GM15510 (cell line): ENCODE results near the gene IPO4.
A peak's percentile ranks its signal among the peaks of the same experiment; 100 is the strongest.

Experiments
- POLR2A ChIP-seq: IDR thresholded peaks from 3 replicates; pipeline ENCODE4 v1.6.1; 2011; ENCODE audit warnings: borderline replicate concordance; ENCODE audit not compliant: insufficient read length; ENCODE audit errors: extremely low read depth

Gene IPO4

DNA sequence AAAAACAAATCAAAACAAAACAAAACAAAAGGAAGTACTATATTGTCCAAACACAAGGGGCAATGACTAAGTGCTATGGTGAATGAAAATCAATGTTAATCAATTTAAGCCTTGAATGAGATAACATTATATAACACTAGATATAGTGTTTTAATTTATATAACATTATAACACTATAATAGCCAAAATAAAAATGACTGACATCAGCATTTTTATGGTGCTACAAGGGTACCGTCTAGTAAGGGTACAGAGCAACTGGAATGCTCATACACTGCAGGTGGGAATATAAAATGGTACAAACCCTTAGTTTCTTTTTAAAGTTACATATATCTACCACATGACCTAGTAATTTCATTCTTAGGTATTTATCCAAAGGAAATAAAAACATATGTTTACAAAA is 37.9 kb upstream of the IPO4 start:
- no peak for TF ChIP-seq POLR2A

DNA sequence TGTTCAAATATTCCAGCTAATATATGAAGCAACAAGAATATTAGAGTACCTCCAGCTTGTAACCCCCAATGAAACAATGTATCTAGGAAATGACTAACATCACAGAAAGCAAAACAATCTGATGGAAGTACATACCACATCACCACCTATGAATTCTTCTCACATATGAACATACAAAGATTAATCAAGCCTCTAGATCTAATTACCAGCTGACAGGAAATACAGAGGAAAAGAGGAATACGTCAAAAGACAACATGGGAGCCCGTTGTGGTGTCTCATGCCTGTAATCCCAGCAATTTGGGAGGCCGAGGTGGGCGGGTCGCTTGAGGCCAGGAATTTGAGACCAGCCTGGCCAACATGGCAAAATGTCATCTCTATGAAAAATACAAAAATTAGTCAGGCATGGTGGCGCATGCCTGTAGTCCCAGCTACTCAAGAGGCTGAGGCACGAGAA is 36.0 kb upstream of the IPO4 start:
- no peak for TF ChIP-seq POLR2A

DNA sequence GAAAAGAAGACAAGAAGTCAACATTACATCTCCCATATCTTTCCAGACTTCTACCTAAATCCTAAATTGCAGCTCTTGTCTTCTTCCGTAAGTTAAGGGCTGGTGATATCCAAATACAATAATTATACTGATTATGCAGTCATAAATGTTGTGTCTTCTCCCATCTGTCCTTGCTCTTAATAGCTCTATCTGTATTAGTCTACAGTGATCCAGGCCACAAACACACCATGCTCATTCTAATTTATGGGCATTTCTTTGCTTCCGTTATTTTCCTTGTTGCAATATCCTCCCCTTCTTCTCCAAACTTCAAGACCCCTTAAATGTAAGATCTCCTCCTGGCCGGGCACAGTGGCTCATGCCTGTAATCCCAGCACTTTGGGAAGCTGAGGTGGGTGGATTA is 30.9 kb upstream of the IPO4 start:
- TF ChIP-seq POLR2A: no peak

DNA sequence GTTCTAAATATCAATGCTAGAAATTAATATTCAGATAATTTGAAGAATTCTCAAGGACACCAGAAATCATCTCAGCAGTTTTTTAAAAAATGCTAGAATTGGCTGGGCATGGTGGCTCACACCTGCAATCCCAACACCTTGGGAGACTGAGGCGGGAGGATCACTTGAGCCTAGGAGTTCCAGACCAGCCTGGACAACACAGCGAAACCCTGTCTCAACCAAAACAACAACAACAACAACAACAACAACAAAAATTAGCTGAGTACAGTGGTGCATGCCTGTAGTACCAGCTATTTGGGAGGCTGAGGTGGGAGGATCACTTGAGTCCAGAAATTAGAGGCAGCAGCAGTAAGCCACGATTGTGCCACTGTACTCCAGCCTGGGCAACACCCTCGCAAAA is 30.5 kb upstream of the IPO4 start:
- no peak for TF ChIP-seq POLR2A

DNA sequence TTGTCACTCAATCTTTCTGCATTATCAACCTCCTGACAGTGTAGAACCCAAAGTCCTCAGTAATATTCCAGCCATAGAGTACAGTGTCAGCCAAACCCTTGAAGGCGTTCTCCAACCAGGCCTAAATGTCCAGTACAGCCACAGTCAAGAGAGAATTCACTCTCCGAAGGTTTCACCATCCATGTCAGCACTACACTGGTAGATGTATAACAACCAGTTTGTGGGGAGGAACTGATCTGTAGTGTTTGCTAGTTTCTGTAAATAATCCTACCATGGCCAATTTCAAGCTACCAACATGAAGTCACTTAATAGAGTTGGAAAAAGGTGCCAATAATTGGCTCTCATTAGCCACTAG is 27.7 kb upstream of the IPO4 start:
- TF ChIP-seq POLR2A: no peak

DNA sequence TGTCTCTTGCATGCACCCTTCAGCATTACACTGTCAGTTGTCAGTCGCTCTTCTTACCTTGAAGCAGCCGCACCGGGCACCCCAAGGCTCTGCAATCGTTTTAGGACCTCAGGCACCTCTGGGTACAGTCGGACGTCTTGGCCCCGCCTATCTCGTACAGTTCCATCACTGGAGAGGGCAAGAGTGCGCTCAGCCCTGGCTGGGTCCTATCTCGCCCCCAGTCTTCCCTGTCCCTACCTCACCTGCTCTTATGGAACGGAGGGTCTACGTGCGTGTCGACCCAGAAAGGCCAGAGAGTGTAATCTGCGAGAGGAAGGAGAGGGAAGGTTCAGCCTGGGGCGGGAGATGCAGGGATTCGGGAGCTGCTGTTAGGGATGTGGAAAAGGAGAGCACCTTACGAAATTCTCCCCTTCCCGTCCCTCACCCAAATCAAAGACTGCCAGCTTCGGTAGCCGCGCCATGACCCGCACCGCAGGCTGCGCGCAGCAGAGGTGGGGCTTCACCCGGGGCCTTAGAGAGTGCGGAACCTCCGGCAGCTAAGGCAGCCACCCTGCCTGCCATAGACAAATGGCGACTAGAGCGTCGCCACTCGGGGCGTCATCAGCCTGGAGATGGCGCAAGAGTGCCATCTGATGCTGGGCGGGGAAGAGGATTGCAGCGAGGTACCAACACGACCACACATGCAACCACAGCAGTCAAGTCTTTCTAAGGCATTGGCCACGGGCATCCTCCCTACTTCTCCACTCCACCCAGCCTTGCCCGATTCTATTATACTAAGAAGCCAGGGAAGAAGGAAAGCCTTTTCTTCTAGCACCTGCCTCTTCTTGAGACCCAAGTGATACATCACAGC is 27.1 kb upstream of the IPO4 start, which contains the start of gene MDP1:
Gene MDP1 (minus strand): TSS at position 572 of the 850 bp plus-strand sequence. CDS start 111 bp downstream, at position 461.
- peak; percentile 78 for TF ChIP-seq POLR2A

DNA sequence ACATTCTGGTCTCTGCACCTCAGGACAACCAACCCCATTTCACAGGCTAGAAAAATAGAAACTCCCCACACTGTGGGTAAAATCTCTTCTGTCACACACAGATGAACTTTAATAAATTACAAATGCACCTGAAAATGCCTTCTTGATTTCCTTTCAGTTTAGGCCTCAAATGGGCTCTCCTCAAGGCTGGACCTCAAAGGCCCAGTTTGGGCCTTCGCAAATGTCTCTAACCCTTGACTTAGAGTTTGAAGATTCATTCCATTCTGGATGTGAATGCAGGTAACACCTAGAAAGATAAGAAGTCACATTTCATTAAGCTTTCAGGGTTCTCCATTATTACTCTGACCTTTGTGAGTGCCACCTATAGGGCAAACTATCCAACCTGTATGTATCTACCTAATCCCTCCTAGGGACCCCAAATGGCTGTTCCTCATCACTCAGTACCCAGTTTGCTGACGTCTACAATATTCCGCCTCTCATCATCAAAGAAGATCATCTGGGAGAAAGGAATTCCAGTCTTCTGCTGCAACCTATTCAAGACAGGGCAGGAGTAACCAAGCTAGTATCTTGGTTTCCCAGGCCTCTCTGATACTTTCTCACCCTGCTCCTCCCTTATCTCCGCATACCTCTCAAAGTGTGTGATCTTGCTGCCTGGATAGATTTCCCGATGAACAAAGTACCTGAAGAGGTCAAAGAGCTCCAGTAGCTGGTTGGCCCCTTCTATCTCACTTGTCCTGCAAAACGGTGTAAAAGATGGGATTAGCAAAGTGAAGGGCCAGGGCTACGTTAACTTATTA is 25.4 kb upstream of the IPO4 start:
- TF ChIP-seq POLR2A: no peak

DNA sequence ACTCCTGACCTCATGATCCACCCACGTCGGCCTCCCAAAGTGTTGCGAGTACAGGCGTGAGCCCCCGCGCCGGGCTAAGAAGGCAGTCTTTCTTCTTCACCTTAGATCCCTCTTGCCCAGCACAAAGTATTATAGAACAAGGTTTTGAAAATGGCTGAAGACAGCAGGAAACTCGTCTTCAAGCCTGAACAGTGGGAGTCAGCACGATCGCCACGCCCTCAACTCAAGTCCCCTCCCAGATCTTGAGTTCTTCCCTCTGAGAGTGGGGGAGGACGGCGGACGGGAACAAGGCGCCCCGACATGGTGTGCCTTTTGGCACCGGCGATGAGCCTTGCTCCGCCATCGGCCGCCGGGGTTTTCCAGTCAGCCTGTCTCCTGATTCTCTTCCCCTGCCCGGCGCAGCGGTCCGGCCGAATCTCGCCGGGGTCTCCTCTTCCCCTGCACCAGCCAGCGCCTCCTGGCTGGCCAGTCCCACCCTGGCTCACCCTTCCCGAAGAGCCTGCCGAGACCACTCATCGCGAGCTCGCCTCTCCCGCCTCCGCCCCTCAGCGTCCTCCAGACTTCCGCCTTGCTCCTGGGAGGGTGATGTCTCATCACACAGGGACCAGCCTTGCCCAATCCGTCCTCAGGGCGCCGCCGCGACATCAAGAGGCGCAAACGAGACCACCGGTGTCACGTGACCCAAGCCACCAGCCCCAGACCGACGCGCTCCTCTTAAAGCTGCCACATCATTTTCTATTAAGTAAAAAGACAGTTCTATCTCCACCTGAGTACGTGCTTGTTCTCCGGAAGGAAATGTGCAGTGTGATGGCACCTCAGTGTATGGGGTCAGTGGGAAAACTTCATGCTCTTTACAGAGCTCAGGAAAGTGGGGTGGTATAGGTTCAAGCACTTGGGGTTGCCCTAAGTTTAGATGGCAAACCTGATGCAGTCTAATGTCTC is 24.6 kb upstream of the IPO4 start, which contains the start of gene CHMP4A:
Gene CHMP4A (minus strand): TSS at position 565 of the 942 bp plus-strand sequence. CDS start 49 bp downstream, at position 516.
- TF ChIP-seq POLR2A: peak; percentile 92

DNA sequence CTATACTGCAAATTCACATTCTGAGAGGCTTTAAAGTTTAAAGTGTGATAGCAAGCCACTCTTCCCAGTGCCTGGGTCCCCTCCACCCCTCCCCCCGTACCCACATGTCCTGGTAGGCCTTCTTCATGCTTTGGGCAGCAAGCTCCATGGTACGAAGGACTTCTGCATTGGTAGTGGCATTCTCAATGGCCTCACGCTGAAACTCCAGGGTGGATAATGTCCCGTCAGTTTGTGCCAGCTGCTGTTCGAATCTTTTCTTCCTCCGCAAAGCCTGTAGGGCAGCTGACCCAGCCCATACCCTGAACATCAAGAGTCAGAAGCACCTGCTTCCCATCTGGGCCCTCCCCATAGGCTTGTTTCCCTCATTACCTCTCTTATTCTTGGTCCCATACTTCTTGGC is 22.7 kb upstream of the IPO4 start:
- TF ChIP-seq POLR2A: no peak

DNA sequence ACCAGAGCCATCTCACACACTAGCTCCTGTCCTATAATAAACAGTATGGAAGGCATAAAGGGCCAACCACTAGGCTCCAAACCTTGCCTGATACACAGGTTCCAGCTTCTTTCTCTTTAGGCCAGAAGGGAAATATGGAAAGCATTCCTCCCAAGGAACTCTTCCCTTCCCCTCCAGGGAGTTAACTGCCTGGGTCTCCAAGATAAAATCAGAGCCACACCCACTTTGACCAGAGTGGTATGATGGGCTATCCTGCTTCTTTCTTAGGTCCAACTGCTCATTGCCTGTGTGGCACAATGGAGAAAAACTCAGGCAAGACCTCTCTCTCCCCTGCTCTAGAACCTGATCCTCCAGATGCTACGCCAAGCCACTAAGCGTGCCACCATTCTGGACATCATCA is 19.0 kb upstream of the IPO4 start:
- TF ChIP-seq POLR2A: no peak

DNA sequence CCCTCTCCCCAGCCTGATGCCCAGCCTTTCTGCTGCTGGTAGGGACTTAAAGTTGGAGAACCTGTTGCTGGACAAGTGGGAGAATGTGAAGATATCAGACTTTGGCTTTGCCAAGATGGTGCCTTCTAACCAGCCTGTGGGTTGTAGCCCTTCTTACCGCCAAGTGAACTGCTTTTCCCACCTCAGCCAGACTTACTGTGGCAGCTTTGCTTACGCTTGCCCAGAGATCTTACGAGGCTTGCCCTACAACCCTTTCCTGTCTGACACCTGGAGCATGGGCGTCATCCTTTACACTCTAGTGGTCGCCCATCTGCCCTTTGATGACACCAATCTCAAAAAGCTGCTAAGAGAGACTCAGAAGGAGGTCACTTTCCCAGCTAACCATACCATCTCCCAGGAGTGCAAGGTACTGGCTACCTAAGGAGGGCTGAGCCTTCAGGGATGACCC is 18.5 kb upstream of the IPO4 start:
- no peak for TF ChIP-seq POLR2A

DNA sequence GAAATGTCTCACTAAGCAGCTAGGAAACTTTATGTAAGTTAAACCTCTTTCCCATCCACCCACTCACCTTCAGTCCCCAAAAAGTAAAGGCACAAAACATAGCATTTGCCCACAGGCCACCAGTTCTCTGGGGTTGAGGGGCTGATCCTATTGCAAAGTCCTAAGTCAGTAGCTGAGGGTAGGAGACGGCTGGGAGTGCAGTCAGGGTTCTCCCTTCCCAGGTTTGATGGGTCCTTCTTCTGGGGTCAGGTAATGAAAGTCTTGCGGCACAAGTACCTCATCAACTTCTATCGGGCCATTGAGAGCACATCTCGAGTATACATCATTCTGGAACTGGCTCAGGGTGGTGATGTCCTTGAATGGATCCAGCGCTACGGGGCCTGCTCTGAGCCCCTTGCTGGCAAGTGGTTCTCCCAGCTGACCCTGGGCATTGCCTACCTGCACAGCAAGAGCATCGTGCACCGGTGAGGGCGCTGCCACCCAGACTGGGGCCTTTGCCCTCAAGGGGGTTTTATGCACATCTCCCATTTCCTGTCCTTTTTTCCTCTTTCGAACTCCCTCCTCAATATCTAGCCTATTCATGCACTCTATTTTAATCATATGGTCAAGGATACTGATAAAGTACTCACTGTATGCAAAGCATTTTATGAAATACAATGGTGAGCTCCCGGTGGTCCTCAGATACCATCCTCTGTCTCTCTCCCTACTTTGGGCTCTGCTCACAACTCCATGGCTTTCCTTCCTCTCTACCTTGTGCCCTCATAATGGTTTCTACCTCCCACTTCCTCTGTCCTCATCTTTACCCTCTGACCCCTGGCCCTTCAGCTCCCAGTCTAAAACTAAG is 17.9 kb upstream of the IPO4 start:
- no peak for TF ChIP-seq POLR2A

DNA sequence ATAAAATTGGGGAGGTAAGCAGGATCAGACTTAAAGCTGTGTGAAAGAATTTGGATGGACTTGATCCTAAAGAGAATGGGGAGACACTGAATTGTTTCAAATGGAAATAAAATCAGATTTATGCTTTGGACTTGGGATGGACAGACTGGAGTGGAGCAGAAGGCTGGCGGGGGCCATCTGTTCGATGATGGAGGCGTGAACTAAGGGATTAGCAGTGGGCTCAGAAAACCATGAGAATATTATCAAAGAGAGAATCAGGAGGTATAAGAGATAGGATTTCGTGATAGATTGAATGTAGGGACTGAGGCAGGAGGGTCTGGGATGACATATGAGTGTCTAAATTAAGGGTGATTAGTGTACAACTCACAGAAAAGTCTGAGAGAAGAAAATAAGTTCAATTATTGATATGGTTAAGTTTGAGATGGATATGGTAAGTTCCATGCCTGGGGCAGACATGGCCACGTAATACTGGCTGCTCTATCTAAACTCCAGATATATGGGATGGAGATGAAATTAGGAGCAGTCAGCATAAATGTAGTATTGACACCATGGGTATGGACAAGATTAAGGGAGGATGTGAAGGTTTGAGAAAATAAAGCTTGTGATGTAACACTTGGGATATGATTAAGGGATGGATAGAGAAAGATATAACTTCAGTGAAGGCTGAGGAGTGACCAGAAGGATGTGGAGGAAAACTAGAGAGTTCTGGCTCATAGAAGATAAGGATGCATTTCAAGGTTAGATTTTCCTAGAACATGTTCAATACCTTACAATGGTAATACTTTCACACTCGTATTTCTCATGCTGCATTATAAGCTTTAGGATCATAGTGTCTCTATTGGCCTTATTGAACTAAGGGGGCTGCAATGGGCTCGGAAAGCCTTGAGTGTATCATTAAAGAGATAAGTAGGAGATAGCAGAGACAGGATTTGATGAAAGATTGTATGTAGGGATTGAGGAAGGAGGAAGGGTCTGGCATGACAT is 15.8 kb upstream of the IPO4 start:
- no peak for TF ChIP-seq POLR2A
